Measurements from ENCODE around the gene SALL4. TPM values are rescaled to one million over a fixed set of nuclear protein-coding genes. Genes with fewer than 3 reads are reported as not detected.

The SALL4 gene
- total and polyA plus RNA-seq, 2 of the 8 experiments (the other 6 are each of a cell fraction or from before 2014, with no cell fraction given) = 108 to 235 TPM

GRCh38 chr20:51832276-51832675 lies 30.0 kb upstream of the SALL4 start (continued):
- TF ChIP-seq CHD7 (IDR thresholded peaks at IDR 0.05; ENCODE audit: insufficient replicate concordance, low read length) (no peak), NRF1 (IDR thresholded peaks at IDR 0.05; ENCODE audit: low read depth, low read length) (no peak), CHD1 (IDR thresholded peaks at IDR 0.05; ENCODE audit: low read depth, low read length) (no peak), POU5F1 (IDR thresholded peaks at IDR 0.05; ENCODE audit: low read depth, low read length) (no peak), CTCF (IDR thresholded peaks at IDR 0.05; ENCODE audit: control extremely low read depth in 1 of 3, insufficient read depth in 1 of 3, low read depth in 1 of 3, low read length in 3 of 3) (no peak), SAP30 (IDR thresholded peaks at IDR 0.05; ENCODE audit: insufficient read depth, insufficient replicate concordance, low read length) (no peak), CREB1 (IDR thresholded peaks at IDR 0.05) (no peak)
